ENCODE data around the gene DNAH1.

DNA sequence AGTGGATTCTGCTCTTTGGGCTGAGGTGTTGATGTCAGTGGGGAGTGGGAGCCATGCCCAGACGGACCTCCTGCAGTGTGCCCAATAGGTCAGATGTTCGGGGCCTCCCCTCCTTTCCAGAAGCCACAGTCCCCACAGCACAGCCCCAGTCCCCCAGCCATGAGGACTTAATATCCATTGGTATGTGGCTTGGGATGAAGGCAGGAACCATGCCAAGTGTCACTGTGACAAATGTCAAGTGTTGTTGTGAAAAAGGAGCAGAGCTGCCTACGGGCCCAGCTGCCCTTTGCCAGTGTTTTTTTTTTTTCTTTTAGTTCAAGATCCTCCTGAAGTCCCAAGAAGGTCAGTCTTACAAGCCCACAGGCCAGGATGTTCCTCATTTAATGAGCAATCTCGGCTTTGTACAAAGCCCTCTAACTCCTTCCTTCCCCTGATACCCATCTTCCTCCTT, 116.6 kb downstream of the DNAH1 start:
- TF ChIP-seq, protein P1, sequence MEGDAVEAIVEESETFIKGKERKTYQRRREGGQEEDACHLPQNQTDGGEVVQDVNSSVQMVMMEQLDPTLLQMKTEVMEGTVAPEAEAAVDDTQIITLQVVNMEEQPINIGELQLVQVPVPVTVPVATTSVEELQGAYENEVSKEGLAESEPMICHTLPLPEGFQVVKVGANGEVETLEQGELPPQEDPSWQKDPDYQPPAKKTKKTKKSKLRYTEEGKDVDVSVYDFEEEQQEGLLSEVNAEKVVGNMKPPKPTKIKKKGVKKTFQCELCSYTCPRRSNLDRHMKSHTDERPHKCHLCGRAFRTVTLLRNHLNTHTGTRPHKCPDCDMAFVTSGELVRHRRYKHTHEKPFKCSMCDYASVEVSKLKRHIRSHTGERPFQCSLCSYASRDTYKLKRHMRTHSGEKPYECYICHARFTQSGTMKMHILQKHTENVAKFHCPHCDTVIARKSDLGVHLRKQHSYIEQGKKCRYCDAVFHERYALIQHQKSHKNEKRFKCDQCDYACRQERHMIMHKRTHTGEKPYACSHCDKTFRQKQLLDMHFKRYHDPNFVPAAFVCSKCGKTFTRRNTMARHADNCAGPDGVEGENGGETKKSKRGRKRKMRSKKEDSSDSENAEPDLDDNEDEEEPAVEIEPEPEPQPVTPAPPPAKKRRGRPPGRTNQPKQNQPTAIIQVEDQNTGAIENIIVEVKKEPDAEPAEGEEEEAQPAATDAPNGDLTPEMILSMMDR (IDR thresholded peaks at IDR 0.05), result no peak
- no peak for TF ChIP-seq POLR2A (IDR thresholded peaks at IDR 0.05)
- no peak for TF ChIP-seq POLR2AphosphoS5 (IDR thresholded peaks at IDR 0.05)
